Mesenchymal stem cell (in vitro differentiated cells and primary cell): Measurements from ENCODE around the gene S1PR3.
A peak's percentile ranks its signal among the peaks of the same experiment; 100 is the strongest.

Source experiments
- DNase-seq: peaks from one replicate; pipeline ENCODE4 v3.0.0-alpha.2; 2013
- H2AFZ ChIP-seq: one replicate; pipeline ENCODE4 v1.6.1; 2013; ENCODE audit warnings: low read depth, mild to moderate bottlenecking, control low read depth, inconsistent platforms, low read length, moderate library complexity
- H2AK5ac ChIP-seq: 2 replicates; pipeline ENCODE4 v1.6.1; 2013; ENCODE audit warnings: low read length, moderate library complexity, mild to moderate bottlenecking, inconsistent platforms; ENCODE audit not compliant: severe bottlenecking
- H2BK120ac ChIP-seq: one replicate; pipeline ENCODE4 v1.6.1; 2013; ENCODE audit warnings: low read depth, mild to moderate bottlenecking, inconsistent platforms, low read length, moderate library complexity
- H2BK12ac ChIP-seq, 2 experiments: one replicate each; pipeline ENCODE4 v1.6.1; 2013; ENCODE audit warnings: inconsistent platforms in 2 of 2, low read length in 2 of 2, mild to moderate bottlenecking in 2 of 2, moderate library complexity in 2 of 2, control low read depth in 1 of 2
- H2BK15ac ChIP-seq: one replicate; pipeline ENCODE4 v1.6.1; 2013; ENCODE audit warnings: mild to moderate bottlenecking, low read depth, inconsistent platforms; ENCODE audit not compliant: poor library complexity, severe bottlenecking
- H2BK5ac ChIP-seq: 2 replicates; pipeline ENCODE4 v1.6.1; 2013; ENCODE audit warnings: low read depth, mild to moderate bottlenecking, low read length, control low read depth, inconsistent platforms; ENCODE audit not compliant: poor library complexity, severe bottlenecking
- H3K14ac ChIP-seq, 2 experiments: one replicate each; pipeline ENCODE4 v1.6.1; 2013; ENCODE audit warnings: inconsistent platforms in 2 of 2, low read length in 2 of 2, control low read depth in 1 of 2, mild to moderate bottlenecking in 1 of 2, moderate library complexity in 1 of 2
- H3K18ac ChIP-seq, 2 experiments: one replicate each; pipeline ENCODE4 v1.6.1; 2013; ENCODE audit warnings: inconsistent platforms in 2 of 2, low read length in 2 of 2, control low read depth in 1 of 2, low read depth in 1 of 2, mild to moderate bottlenecking in 1 of 2
- H3K23ac ChIP-seq, 2 experiments: one replicate each; pipeline ENCODE4 v1.6.1; 2013; ENCODE audit warnings: inconsistent platforms in 2 of 2, low read length in 2 of 2, mild to moderate bottlenecking in 2 of 2, moderate library complexity in 2 of 2, control low read depth in 1 of 2
- H3K27ac ChIP-seq: 2 replicates; pipeline ENCODE4 v1.5.1; 2013; ENCODE audit warnings: mild to moderate bottlenecking, moderate library complexity, low read length, control low read depth, inconsistent platforms; ENCODE audit not compliant: poor library complexity, severe bottlenecking
- H3K27me3 ChIP-seq, 2 experiments: 2 replicates each; pipeline versions ENCODE4 v1.6.1 to v1.7.0; 2013; ENCODE audit warnings: low read length in 2 of 2, mild to moderate bottlenecking in 2 of 2, moderate library complexity in 2 of 2, control low read depth in 1 of 2, inconsistent platforms in 1 of 2; ENCODE audit not compliant: control insufficient read depth in 1 of 2, insufficient read depth in 1 of 2
- H3K36me3 ChIP-seq, 2 experiments: 2 replicates each; pipeline versions ENCODE4 v1.6.1 to v1.7.0; 2013; ENCODE audit warnings: low read length in 2 of 2, control low read depth in 1 of 2, inconsistent platforms in 1 of 2, low read depth in 1 of 2, mild to moderate bottlenecking in 1 of 2; ENCODE audit not compliant: insufficient read depth in 2 of 2, control insufficient read depth in 1 of 2
- H3K4ac ChIP-seq, 2 experiments: one replicate each; pipeline ENCODE4 v1.6.1; 2013; ENCODE audit warnings: inconsistent platforms in 2 of 2, low read length in 2 of 2, mild to moderate bottlenecking in 2 of 2, moderate library complexity in 2 of 2, control low read depth in 1 of 2, low read depth in 1 of 2
- H3K4me1 ChIP-seq: 2 replicates; pipeline ENCODE4 v1.6.1; 2013; ENCODE audit warnings: low read depth, low read length, control low read depth; ENCODE audit not compliant: control insufficient read depth, insufficient read depth
- H3K4me2 ChIP-seq: 2 replicates; pipeline ENCODE4 v1.6.1; 2013; ENCODE audit warnings: low read length, mild to moderate bottlenecking, inconsistent platforms; ENCODE audit not compliant: poor library complexity, severe bottlenecking
- H3K4me3 ChIP-seq, 2 experiments: 2 replicates each; pipeline versions ENCODE4 v1.5.1 to v1.7.0; 2013; ENCODE audit warnings: low read length in 2 of 2, mild to moderate bottlenecking in 2 of 2, control low read depth in 1 of 2, low read depth in 1 of 2; ENCODE audit not compliant: insufficient read depth in 1 of 2
- H3K79me1 ChIP-seq: replicated peaks from 2 replicates; pipeline ENCODE4 v1.6.1; 2013; ENCODE audit warnings: mild to moderate bottlenecking, control low read depth, low read length, inconsistent platforms; ENCODE audit not compliant: poor library complexity, severe bottlenecking
- H3K9ac ChIP-seq: 2 replicates; pipeline ENCODE4 v1.7.0; 2013; ENCODE audit warnings: mild to moderate bottlenecking, low read length, moderate library complexity
- H3K9me3 ChIP-seq: 2 replicates; pipeline ENCODE4 v1.7.0; 2013; ENCODE audit warnings: mild to moderate bottlenecking, low read length; ENCODE audit not compliant: control insufficient read depth
- H4K8ac ChIP-seq: one replicate; pipeline ENCODE4 v1.6.1; 2013; ENCODE audit warnings: inconsistent platforms, mild to moderate bottlenecking, low read length, moderate library complexity
- H4K91ac ChIP-seq: one replicate; pipeline ENCODE4 v1.6.1; 2013; ENCODE audit warnings: mild to moderate bottlenecking, low read length, inconsistent platforms
- WGBS: methylation state at CpG from one replicate; pipeline ENCODE4 v1.1.7; 2013; ENCODE audit warnings: mixed read lengths; 5-methylcytosine and 5-hydroxymethylcytosine counted together

The S1PR3 gene

GRCh38 chr9:89046832-89047231 is 55.6 kb downstream of the S1PR3 start:
- DNase-seq = no peak
- Histone ChIP-seq H2BK15ac (no peak overlapping the region), H4K91ac (no peak overlapping the region), H3K9ac (peak overlapping the region; percentile 56), H2AK5ac (no peak overlapping the region), H2BK12ac (no peak overlapping the region), H2AFZ (no peak overlapping the region), H3K4me2 (no peak overlapping the region), H3K79me1 (no peaks in the 10 kb centered on the region), H3K9me3 (no peaks in the 10 kb centered on the region), H2BK5ac (no peak overlapping the region), H3K14ac (no peak overlapping the region), H3K27me3 (no peaks in the 10 kb centered on the region), H3K23ac (no peak overlapping the region), H3K4me3 (peak overlapping the region in 1 of 2 experiments; percentile 46), H3K4ac (no peak overlapping the region), H3K36me3 (peaks cover 3 to 8% of the 10 kb centered on the region in 2 experiments), H3K4me1 (no peaks in the 10 kb centered on the region), H4K8ac (no peak overlapping the region), H3K18ac (no peak overlapping the region), H2BK120ac (no peak overlapping the region), H3K27ac (no peak overlapping the region)
- WGBS = 100% methylated on average over 2 of the region's 2 CpGs

GRCh38 chr9:89047667-89048066 is 56.4 kb downstream of the S1PR3 start:
- H3K14ac ChIP-seq = no peak overlapping the region
- WGBS = 79% methylated on average over 3 of the region's 4 CpGs
- H2AFZ ChIP-seq = no peak overlapping the region
- no peak overlapping the region for H2BK5ac ChIP-seq
- H2BK120ac ChIP-seq = no peak overlapping the region
- H3K23ac ChIP-seq = no peak overlapping the region
- no peak overlapping the region for H3K18ac ChIP-seq
- H3K79me1 ChIP-seq = no peaks in the 10 kb centered on the region
- no peak overlapping the region for H3K4me3 ChIP-seq
- H3K9ac ChIP-seq = no peak overlapping the region
- H4K91ac ChIP-seq = no peak overlapping the region
- no peak overlapping the region for H2AK5ac ChIP-seq
- no peaks in the 10 kb centered on the region for H3K27me3 ChIP-seq
- H3K4me2 ChIP-seq = no peak overlapping the region
- DNase-seq = no peak
- no peaks in the 10 kb centered on the region for H3K4me1 ChIP-seq
- H3K27ac ChIP-seq = no peak overlapping the region
- H2BK15ac ChIP-seq = no peak overlapping the region
- H3K9me3 ChIP-seq = no peaks in the 10 kb centered on the region
- no peak overlapping the region for H3K4ac ChIP-seq
- H3K36me3 ChIP-seq = peaks cover 3 to 8% of the 10 kb centered on the region in 2 experiments
- H2BK12ac ChIP-seq = no peak overlapping the region
- no peak overlapping the region for H4K8ac ChIP-seq

- no peak overlapping the region for H3K4me2 ChIP-seq
- no peak overlapping the region for H3K27ac ChIP-seq
- no peaks in the 10 kb centered on the region for H3K4me1 ChIP-seq
- H2BK5ac ChIP-seq = no peak overlapping the region
- DNase-seq = no peak
- no peak overlapping the region for H3K4ac ChIP-seq
- H3K36me3 ChIP-seq = peaks cover 3 to 8% of the 10 kb centered on the region in 2 experiments
- no peak overlapping the region for H2BK15ac ChIP-seq
- H4K91ac ChIP-seq = no peak overlapping the region
- H3K4me3 ChIP-seq = no peak overlapping the region
- no peak overlapping the region for H2AK5ac ChIP-seq
- H2AFZ ChIP-seq = no peak overlapping the region
- H2BK12ac ChIP-seq = no peak overlapping the region
- no peak overlapping the region for H2BK120ac ChIP-seq
- no peaks in the 10 kb centered on the region for H3K27me3 ChIP-seq
- no peak overlapping the region for H3K9ac ChIP-seq
- no peaks in the 10 kb centered on the region for H3K79me1 ChIP-seq
- 87% methylated on average over 11 of the region's 11 CpGs for WGBS
- no peaks in the 10 kb centered on the region for H3K9me3 ChIP-seq
- H4K8ac ChIP-seq = no peak overlapping the region
- H3K14ac ChIP-seq = no peak overlapping the region
- no peak overlapping the region for H3K18ac ChIP-seq
- H3K23ac ChIP-seq = peak overlapping the region in 1 of 2 experiments; percentile 5
Measured at GRCh38 chr9:89048616-89049015, 57.3 kb downstream of the S1PR3 start.

- no peak for DNase-seq
- no peak overlapping the region for H3K4ac ChIP-seq
- H2AK5ac ChIP-seq = no peak overlapping the region
- no peak overlapping the region for H3K14ac ChIP-seq
- no peak overlapping the region for H2BK5ac ChIP-seq
- H2BK15ac ChIP-seq = no peak overlapping the region
- no peak overlapping the region for H2AFZ ChIP-seq
- no peak overlapping the region for H3K9ac ChIP-seq
- H3K27ac ChIP-seq = no peak overlapping the region
- no peaks in the 10 kb centered on the region for H3K79me1 ChIP-seq
- H3K4me2 ChIP-seq = no peak overlapping the region
- H4K91ac ChIP-seq = no peak overlapping the region
- WGBS = 99% methylated on average over 7 of the region's 8 CpGs
- H3K23ac ChIP-seq = no peak overlapping the region
- H3K9me3 ChIP-seq = no peaks in the 10 kb centered on the region
- H3K18ac ChIP-seq = no peak overlapping the region
- no peaks in the 10 kb centered on the region for H3K27me3 ChIP-seq
- no peak overlapping the region for H4K8ac ChIP-seq
- H3K4me3 ChIP-seq = no peak overlapping the region
- no peak overlapping the region for H2BK12ac ChIP-seq
- no peak overlapping the region for H2BK120ac ChIP-seq
- peaks cover 3 to 8% of the 10 kb centered on the region in 2 experiments for H3K36me3 ChIP-seq
- no peaks in the 10 kb centered on the region for H3K4me1 ChIP-seq
Measured at GRCh38 chr9:89049646-89050045, 58.4 kb downstream of the S1PR3 start.
